ENCODE data around the gene DIDO1.

The DIDO1 gene

DNA sequence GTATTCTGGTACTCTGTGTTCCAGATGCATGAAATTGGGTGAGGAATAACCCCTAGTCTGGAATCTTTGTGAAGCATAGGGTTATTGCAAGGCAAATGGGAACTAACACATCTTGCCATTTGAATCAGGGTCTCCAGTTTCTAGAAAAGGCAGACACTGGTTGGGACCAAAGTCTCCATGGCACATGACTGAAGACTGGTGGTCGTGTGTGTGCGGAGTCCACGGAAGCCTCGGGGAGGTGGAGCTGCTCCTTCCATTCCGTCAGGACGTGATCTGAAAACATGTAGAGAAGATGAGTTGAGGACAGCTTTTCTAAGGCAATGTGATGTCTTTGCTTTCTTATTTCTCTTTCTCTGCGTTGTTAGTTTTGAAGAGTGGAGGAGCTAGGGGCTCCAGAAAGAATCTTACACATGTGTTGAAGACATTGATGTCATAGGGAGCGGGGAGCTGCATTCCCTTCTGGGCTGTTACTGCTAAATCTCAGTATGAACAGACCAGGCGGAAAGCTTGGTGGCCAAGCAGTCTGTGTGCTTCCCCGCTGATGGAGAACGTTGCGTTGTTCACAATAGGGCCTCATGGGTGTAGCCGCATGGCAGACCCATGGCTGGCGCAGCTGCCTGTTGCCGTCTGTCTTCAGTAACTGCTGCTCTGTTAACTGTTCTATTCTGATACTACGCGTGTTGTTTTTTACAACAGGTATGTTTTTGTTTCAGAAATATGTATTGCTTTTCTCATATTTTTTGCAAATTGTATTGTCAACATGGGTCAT lies 21.4 kb upstream of the DIDO1 start:
- peaks cover 29 to 82% (median 45%) of the 10 kb centered on the region in 11 experiments; a peak in 18 of 22 replicates for H4K20me1 ChIP-seq
- H3K4me2 ChIP-seq: no peak overlapping the region
- H3K4me3 ChIP-seq: no peak overlapping the region
- no peaks in the 10 kb centered on the region for H3K27me3 ChIP-seq
- peaks cover 4 to 20% (median 17%) of the 10 kb centered on the region in 11 experiments; a peak in 19 of 22 replicates for H3K9me3 ChIP-seq (replicated peaks in 1 of 11)
- no peak overlapping the region for H3K27ac ChIP-seq
- H3K4me1 ChIP-seq: peaks cover 20 to 36% (median 27%) of the 10 kb centered on the region in 10 experiments
- no peak for TF ChIP-seq Cebpa-rat (IDR thresholded peaks at IDR 0.05)
- H3K9ac ChIP-seq: no peak overlapping the region
- H3K36me3 ChIP-seq: peaks cover 79 to 85% (median 83%) of the 10 kb centered on the region in 11 experiments

- Histone ChIP-seq H3K9ac (no peak overlapping the region), H3K4me3 (no peak overlapping the region), H3K36me3 (peaks cover 87 to 93% (median 91%) of the 10 kb centered on the region in 11 experiments), H3K9me3 (replicated peaks in 1 of 11) (peaks cover 4 to 20% (median 17%) of the 10 kb centered on the region in 11 experiments; a peak in 19 of 22 replicates), H3K27me3 (no peaks in the 10 kb centered on the region), H3K27ac (no peak overlapping the region), H4K20me1 (peaks cover 37 to 90% (median 53%) of the 10 kb centered on the region in 11 experiments; a peak in 18 of 22 replicates), H3K4me1 (peaks cover 15 to 31% (median 24%) of the 10 kb centered on the region in 10 experiments), H3K4me2 (no peak overlapping the region)
- TF ChIP-seq Cebpa-rat (IDR thresholded peaks at IDR 0.05): no peak
Measured at GRCh38 chr20:62946918-62947317, 20.6 kb upstream of the DIDO1 start.

- Histone ChIP-seq H3K27ac (no peak overlapping the region), H3K4me2 (no peak overlapping the region), H3K4me3 (no peak overlapping the region), H3K27me3 (no peaks in the 10 kb centered on the region), H3K4me1 (peaks cover 4 to 26% (median 19%) of the 10 kb centered on the region in 10 experiments; a peak in 18 of 20 replicates), H3K9me3 (replicated peaks in 1 of 11) (peaks cover 4 to 20% (median 17%) of the 10 kb centered on the region in 11 experiments; a peak in 19 of 22 replicates), H3K9ac (no peak overlapping the region), H4K20me1 (peaks cover 47 to 99% (median 64%) of the 10 kb centered on the region in 11 experiments; a peak in 19 of 22 replicates), H3K36me3 (peaks cover 98 to 100% (median 100%) of the 10 kb centered on the region in 11 experiments)
- TF ChIP-seq Cebpa-rat (IDR thresholded peaks at IDR 0.05): no peak
Measured at GRCh38 chr20:62945771-62946339, 19.6 kb upstream of the DIDO1 start.

- H3K4me3 ChIP-seq: no peak overlapping the region
- TF ChIP-seq Cebpa-rat (IDR thresholded peaks at IDR 0.05): no peak
- no peak overlapping the region for H3K27ac ChIP-seq
- peaks cover 4 to 20% (median 16%) of the 10 kb centered on the region in 11 experiments; a peak in 19 of 22 replicates for H3K9me3 ChIP-seq (replicated peaks in 1 of 11)
- H4K20me1 ChIP-seq: peaks cover 57 to 100% (median 74%) of the 10 kb centered on the region in 11 experiments; a peak in 20 of 22 replicates
- H3K9ac ChIP-seq: no peak overlapping the region
- peaks cover 92 to 97% (median 94%) of the 10 kb centered on the region in 11 experiments for H3K36me3 ChIP-seq
- no peaks in the 10 kb centered on the region for H3K27me3 ChIP-seq
- peaks cover 4 to 31% (median 16%) of the 10 kb centered on the region in 10 experiments for H3K4me1 ChIP-seq
- no peak overlapping the region for H3K4me2 ChIP-seq
Measured at GRCh38 chr20:62944746-62945145, 18.4 kb upstream of the DIDO1 start.

DNA sequence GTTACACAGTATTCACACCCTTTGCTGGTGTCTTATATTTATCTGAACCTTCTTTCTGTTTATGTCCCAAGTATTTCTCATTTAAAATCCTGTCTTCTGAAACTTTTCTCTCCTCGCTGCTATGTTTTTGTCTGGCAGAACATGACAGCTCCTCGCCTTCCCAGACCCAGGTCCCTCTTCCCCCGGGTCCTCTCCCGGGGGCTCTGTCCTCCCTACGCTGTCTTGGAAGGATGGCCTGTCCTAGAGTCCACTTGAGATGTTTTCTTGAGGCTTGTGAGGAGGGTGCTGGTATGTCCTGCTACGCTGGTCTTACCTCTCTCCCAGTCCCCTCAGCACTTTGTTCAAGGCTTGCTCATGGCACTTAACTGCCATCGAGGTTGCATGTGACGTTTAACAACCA lies 17.9 kb upstream of the DIDO1 start:
- Histone ChIP-seq H4K20me1 (peaks cover 62 to 100% (median 79%) of the 10 kb centered on the region in 11 experiments; a peak in 21 of 22 replicates), H3K27ac (no peak overlapping the region), H3K9me3 (replicated peaks in 1 of 11) (peaks cover 4 to 16% (median 10%) of the 10 kb centered on the region in 11 experiments; a peak in 19 of 22 replicates), H3K4me2 (no peak overlapping the region), H3K36me3 (peaks cover 86 to 95% (median 88%) of the 10 kb centered on the region in 11 experiments), H3K27me3 (no peaks in the 10 kb centered on the region), H3K9ac (peak overlapping the region in 1 of 11 experiments; percentile 3; a peak in 1 of 22 replicates), H3K4me3 (no peak overlapping the region), H3K4me1 (peaks cover 9 to 31% (median 16%) of the 10 kb centered on the region in 10 experiments)
- TF ChIP-seq Cebpa-rat (IDR thresholded peaks at IDR 0.05): no peak

- peaks cover 70 to 100% (median 87%) of the 10 kb centered on the region in 11 experiments; a peak in 21 of 22 replicates for H4K20me1 ChIP-seq
- peaks cover 14 to 34% (median 21%) of the 10 kb centered on the region in 10 experiments for H3K4me1 ChIP-seq
- H3K27me3 ChIP-seq: no peaks in the 10 kb centered on the region
- no peak overlapping the region for H3K4me3 ChIP-seq
- 0 out of 22 replicates have a peak overlapping the region, but pooled peaks of 1 of the 11 experiments have one; percentile 11 for H3K9ac ChIP-seq
- H3K27ac ChIP-seq: no peak overlapping the region
- TF ChIP-seq Cebpa-rat (IDR thresholded peaks at IDR 0.05): no peak
- H3K36me3 ChIP-seq: peaks cover 78 to 87% (median 80%) of the 10 kb centered on the region in 11 experiments
- H3K9me3 ChIP-seq (replicated peaks in 1 of 11): peaks cover 0 to 8% (median 2%) of the 10 kb centered on the region in 11 experiments; a peak in 8 of 22 replicates
- no peak overlapping the region for H3K4me2 ChIP-seq
Measured at GRCh38 chr20:62943396-62943795, 17.1 kb upstream of the DIDO1 start.

GRCh38 chr20:62942456-62942855 lies 16.2 kb upstream of the DIDO1 start:
- Histone ChIP-seq H4K20me1 (peaks cover 67 to 93% (median 82%) of the 10 kb centered on the region in 11 experiments; a peak in 21 of 22 replicates), H3K4me3 (no peak overlapping the region), H3K9me3 (replicated peaks in 1 of 11) (no peaks in the 10 kb centered on the region), H3K4me2 (no peak overlapping the region), H3K27ac (no peak overlapping the region), H3K4me1 (peaks cover 14 to 34% (median 21%) of the 10 kb centered on the region in 10 experiments), H3K36me3 (peaks cover 69 to 77% (median 71%) of the 10 kb centered on the region in 11 experiments), H3K9ac (peak overlapping the region in 4 of 11 experiments; percentile 0 to 50 (median 10); a peak in 3 of 22 replicates), H3K27me3 (no peaks in the 10 kb centered on the region)
- TF ChIP-seq Cebpa-rat (IDR thresholded peaks at IDR 0.05): no peak

- Histone ChIP-seq H3K27me3 (no peaks in the 10 kb centered on the region), H3K4me3 (no peak overlapping the region), H3K4me2 (no peak overlapping the region), H4K20me1 (peaks cover 62 to 91% (median 80%) of the 10 kb centered on the region in 11 experiments; a peak in 21 of 22 replicates), H3K27ac (no peak overlapping the region), H3K9ac (peak overlapping the region in 4 of 11 experiments; percentile 0 to 50 (median 11); a peak in 3 of 22 replicates), H3K36me3 (peaks cover 62 to 71% (median 64%) of the 10 kb centered on the region in 11 experiments), H3K4me1 (peaks cover 14 to 34% (median 22%) of the 10 kb centered on the region in 10 experiments), H3K9me3 (replicated peaks in 1 of 11) (no peaks in the 10 kb centered on the region)
- no peak for TF ChIP-seq Cebpa-rat (IDR thresholded peaks at IDR 0.05)
Measured at GRCh38 chr20:62941792-62942191, 15.5 kb upstream of the DIDO1 start.
